K562 (cell line): ENCODE data around the gene SMIM13. TPM values are rescaled to one million over a fixed set of nuclear protein-coding genes. Genes with fewer than 3 reads are reported as not detected.

Experiments used
- ATAC-seq: fragments of 200-7000 bp; cut with Tn5 transposase; 3 replicates; pipeline ENCODE4 v1.9.1; 2020; ENCODE audit warnings: moderate library complexity
- BruUV-seq: library from RNA; stranded (reverse); fragments of 400-500 nt; replicated peaks from 2 replicates; lab custom pipeline; 2021; lab: Mats Ljungman, UMichigan
- CTCF ChIA-PET: fragments of 300-600 bp; formaldehyde crosslinking; extraction: SDS; loops from one replicate; lab custom pipeline; 2021; ENCODE audit warnings: low intra/inter-chr PET ratio; lab: Yijun Ruan, JAX
- POLR2A ChIA-PET: fragments of 300-600, 350-650 bp; sonication (Branson Sonifier 250); formaldehyde crosslinking; extraction: SDS; loops from one replicate; lab custom pipeline; 2021; ENCODE audit warnings: antibody characterized with exemption, inconsistent platforms; lab: Yijun Ruan, JAX
- DNase-seq, 4 experiments: peaks; one replicate each; pipeline versions ENCODE4 v3.0.0 to v3.0.0-alpha.2; 2011 to 2018; ENCODE audit warnings: low spot score in 3 of 4, mixed read lengths in 3 of 4; ENCODE audit errors: extremely low read depth in 1 of 4
- FAIRE-seq: peaks from 2 replicates; lab custom pipeline; 2011; peaks lifted over from hg19 to GRCh38; lab: Jason Lieb, UNC
- H2AFZ ChIP-seq: 2 replicates; pipeline ENCODE4 v1.6.0; 2011; ENCODE audit warnings: low read depth, low read length, control low read depth, inconsistent platforms
- H3K27ac ChIP-seq: fragments of 200-600 bp; 3 replicates; pipeline ENCODE4 v1.8.0; 2011; ENCODE audit warnings: low read depth, mild to moderate bottlenecking, control low read depth, inconsistent platforms, low read length, moderate library complexity, mixed read lengths; ENCODE audit errors: extremely low read depth
- H3K27me3 ChIP-seq, 2 experiments: fragments of 300-600 bp in 1 of 2; 2 replicates in 1 of 2; 3 replicates in 1 of 2; pipeline versions ENCODE4 v1.6.0 to v1.8.0; 2011; ENCODE audit warnings: inconsistent platforms in 2 of 2, low read length in 2 of 2, mild to moderate bottlenecking in 1 of 2, mixed read lengths in 1 of 2, moderate library complexity in 1 of 2; ENCODE audit not compliant: control insufficient read depth in 2 of 2, insufficient read depth in 2 of 2
- H3K36me3 ChIP-seq: fragments of 300-600 bp; 3 replicates; pipeline ENCODE4 v1.8.0; 2011; ENCODE audit warnings: mild to moderate bottlenecking, low read length, inconsistent platforms; ENCODE audit not compliant: control insufficient read depth, insufficient read depth
- H3K4me1 ChIP-seq, 2 experiments: fragments of 200-600 bp in 1 of 2; replicated peaks in 1 of 2; 2 replicates in 1 of 2; 3 replicates in 1 of 2; pipeline versions ENCODE4 v1.5.1 to v1.8.0; 2011; ENCODE audit warnings: inconsistent platforms in 2 of 2, low read length in 2 of 2, mild to moderate bottlenecking in 1 of 2, mixed read lengths in 1 of 2, moderate library complexity in 1 of 2; ENCODE audit not compliant: control insufficient read depth in 2 of 2, insufficient read depth in 2 of 2
- H3K4me2 ChIP-seq: 2 replicates; pipeline ENCODE4 v1.6.1; 2011; ENCODE audit warnings: low read length, control low read depth, inconsistent platforms, mixed read lengths; ENCODE audit not compliant: insufficient read depth
- H3K4me3 ChIP-seq: fragments of 200-600 bp; sonication (generic), shearing (Covaris generic); 2 replicates; pipeline ENCODE4 v1.5.1; 2016; ENCODE audit warnings: control low read depth, inconsistent platforms
- H3K79me2 ChIP-seq: fragments of 200-600 bp; 3 replicates; pipeline ENCODE4 v1.8.0; 2011; ENCODE audit warnings: low read length, inconsistent platforms; ENCODE audit not compliant: control insufficient read depth, insufficient read depth
- H3K9ac ChIP-seq, 2 experiments: 2 replicates each; pipeline versions ENCODE4 v1.6.0 to v1.6.1; 2011; ENCODE audit warnings: low read depth in 2 of 2, low read length in 2 of 2, control low read depth in 1 of 2, inconsistent platforms in 1 of 2, mild to moderate bottlenecking in 1 of 2, mixed read lengths in 1 of 2; ENCODE audit not compliant: insufficient read depth in 1 of 2
- H3K9me1 ChIP-seq: one replicate; pipeline ENCODE4 v1.6.0; 2011; ENCODE audit warnings: inconsistent platforms, mild to moderate bottlenecking, low read length, moderate library complexity; ENCODE audit not compliant: control insufficient read depth, insufficient read depth
- H3K9me3 ChIP-seq: replicated peaks from 2 replicates; pipeline ENCODE4 v1.5.1; 2011; ENCODE audit warnings: low read depth, low read length, inconsistent platforms; ENCODE audit not compliant: control insufficient read depth, insufficient read depth
- H4K20me1 ChIP-seq: replicated peaks from 2 replicates; pipeline ENCODE4 v1.6.1; 2011; ENCODE audit warnings: low read length, inconsistent platforms, mixed read lengths; ENCODE audit not compliant: control insufficient read depth, insufficient read depth
- BRF1 ChIP-seq: IDR thresholded peaks from 3 replicates; pipeline ENCODE4 v1.6.1; 2011; ENCODE audit warnings: borderline replicate concordance, mild to moderate bottlenecking; ENCODE audit not compliant: insufficient read length; ENCODE audit errors: extremely low read depth
- ETV1 ChIP-seq: fragments of 450-650 bp; conservative IDR thresholded peaks from 2 replicates; pipeline ENCODE4 v1.6.1; 2016; ENCODE audit warnings: missing genetic modification characterization, control low read depth, low read depth, missing compliant biosample characterization
- MEF2A ChIP-seq: IDR thresholded peaks from 2 replicates; pipeline ENCODE4 v1.6.1; 2011; ENCODE audit warnings: low read depth, mild to moderate bottlenecking, low read length, moderate library complexity; ENCODE audit not compliant: control insufficient read depth
- RB1 ChIP-seq: fragments of 450-650 bp; IDR thresholded peaks from 2 replicates; pipeline ENCODE4 v1.6.1; 2017; ENCODE audit warnings: low read depth, mild to moderate bottlenecking
- SIN3B ChIP-seq: fragments of 450-650 bp; IDR thresholded peaks from 2 replicates; pipeline ENCODE4 v1.6.1; 2017; ENCODE audit warnings: low read depth, mild to moderate bottlenecking, moderate library complexity
- SMC3 ChIP-seq: conservative IDR thresholded peaks from 2 replicates; pipeline ENCODE4 v1.6.1; 2011; ENCODE audit warnings: low read depth, low read length, improper control_type of control experiment; ENCODE audit not compliant: insufficient read depth
- TCF7 ChIP-seq: sonication (generic); IDR thresholded peaks from 2 replicates; pipeline ENCODE4 v1.6.1; 2016; ENCODE audit warnings: antibody characterized with exemption, borderline replicate concordance
- WGBS: fragments of 100-300 bp; shearing (Covaris generic); methylation state at CpG from one replicate; pipeline ENCODE4 v1.1.6; 2016; ENCODE audit warnings: low coverage, mixed read lengths; ENCODE audit not compliant: insufficient coverage; ENCODE audit errors: missing lambda C conversion rate; 5-methylcytosine and 5-hydroxymethylcytosine counted together
- in situ Hi-C: fragments of 300-500 bp; cut with MboI; formaldehyde crosslinking; loops from 4 replicates; pipeline ENCODE4 v1.15.0; 2018; ENCODE audit warnings: inconsistent platforms, mixed read lengths
- intact Hi-C: fragments of 100-400 bp; cut with micrococcal nuclease; formaldehyde crosslinking; loops from 2 replicates; pipeline ENCODE4 v1.14.2; 2022
- polyA plus RNA-seq, 8 experiments: library from polyadenylated mRNA; depleted of rRNA in 4 of 8; stranded (reverse) in 5 of 8; unstranded in 3 of 8; fragments of >200 nt; fragmentation: Nextera tagmentation in 2 of 8; fragmentation: Illumina TruSeq in 1 of 8; extraction: Ambion mirVana in 2 of 8; extraction: Trizol in 1 of 8; gene quantifications; 2 replicates each; pipeline versions ENCODE4 v1.2.1 to v1.2.3, GENCODE V29; 2011 to 2014; ENCODE audit warnings: inconsistent platforms in 1 of 8, missing spikeins in 1 of 8
- total RNA-seq, 7 experiments: library from RNA; depleted of rRNA in 6 of 7; stranded (reverse); fragments of >200 nt in 6 of 7; fragmentation: Illumina TruSeq in 2 of 7; extraction: Trizol in 2 of 7; gene quantifications; 2 replicates each; pipeline versions ENCODE4 v1.2.1 to v1.2.3, GENCODE V29; 2011 to 2021; ENCODE audit warnings: low replicate concordance in 1 of 7
- TF ChIP-seq, protein P1 (sequence below): fragments of 450-650 bp; formaldehyde crosslinking; IDR thresholded peaks from 2 replicates; pipeline ENCODE4 v1.4.0; 2020; ENCODE audit warnings: mild to moderate bottlenecking, moderate library complexity

Gene SMIM13
- total and polyA plus RNA-seq, 9 of the 15 experiments (the other 6 are each of a cell fraction or from before 2014, with no cell fraction given) = 5.5 to 24.8 (median 11.7) TPM

DNA sequence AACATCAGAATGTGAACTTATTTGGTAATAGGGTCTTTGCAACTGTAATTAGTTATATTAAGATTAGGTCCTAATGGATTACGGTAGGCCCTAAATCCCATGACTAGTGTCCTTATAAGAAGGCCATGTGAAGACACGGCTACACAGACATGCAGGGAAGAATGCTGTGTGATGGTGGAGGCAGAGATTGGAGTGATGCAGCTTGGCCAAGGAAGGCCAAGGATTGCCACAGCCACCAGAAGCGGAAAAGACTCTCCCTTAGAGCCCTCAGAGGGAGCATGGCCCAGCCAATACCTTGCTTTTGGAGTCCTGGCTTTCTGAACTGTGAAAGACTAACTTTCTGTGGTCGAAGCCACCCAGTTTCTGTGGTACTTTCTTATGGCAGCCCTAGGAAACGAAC is 9.7 kb upstream of the SMIM13 start:
- POLR2A ChIA-PET = no interaction called here
- no peak overlapping the region for H3K4me3 ChIP-seq
- H3K9me1 ChIP-seq = no peaks in the 10 kb centered on the region
- in situ Hi-C loops (no loop called here), intact Hi-C loops (no loop called here)
- no peaks in the 10 kb centered on the region for H4K20me1 ChIP-seq
- no peak for DNase-seq
- no peaks in the 10 kb centered on the region for H3K79me2 ChIP-seq
- H3K4me2 ChIP-seq = no peak overlapping the region
- no peak overlapping the region for H3K27ac ChIP-seq
- no TSS peak for BruUV-seq
- 26% methylated on average over 5 of the region's 5 CpGs for WGBS
- H3K9me3 ChIP-seq = no peaks in the 10 kb centered on the region
- CTCF ChIA-PET = no interaction called here
- no peak overlapping the region for H3K9ac ChIP-seq
- ATAC-seq = no peak; the same call in 2 of the 3 replicates
- no peaks in the 10 kb centered on the region for H3K36me3 ChIP-seq
- peak; percentile 59 for FAIRE-seq
- TF ChIP-seq MEF2A (no peak), RB1 (no peak), ETV1 (tag) (no peak), TCF7 (no peak), SIN3B (no peak), SMC3 (no peak), BRF1 (no peak)
- TF ChIP-seq, protein P1, sequence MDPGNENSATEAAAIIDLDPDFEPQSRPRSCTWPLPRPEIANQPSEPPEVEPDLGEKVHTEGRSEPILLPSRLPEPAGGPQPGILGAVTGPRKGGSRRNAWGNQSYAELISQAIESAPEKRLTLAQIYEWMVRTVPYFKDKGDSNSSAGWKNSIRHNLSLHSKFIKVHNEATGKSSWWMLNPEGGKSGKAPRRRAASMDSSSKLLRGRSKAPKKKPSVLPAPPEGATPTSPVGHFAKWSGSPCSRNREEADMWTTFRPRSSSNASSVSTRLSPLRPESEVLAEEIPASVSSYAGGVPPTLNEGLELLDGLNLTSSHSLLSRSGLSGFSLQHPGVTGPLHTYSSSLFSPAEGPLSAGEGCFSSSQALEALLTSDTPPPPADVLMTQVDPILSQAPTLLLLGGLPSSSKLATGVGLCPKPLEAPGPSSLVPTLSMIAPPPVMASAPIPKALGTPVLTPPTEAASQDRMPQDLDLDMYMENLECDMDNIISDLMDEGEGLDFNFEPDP (CRISPR knock-in tag) = no peak
- no peak overlapping the region for H2AFZ ChIP-seq
- no peaks in the 10 kb centered on the region for H3K4me1 ChIP-seq
- no peaks in the 10 kb centered on the region for H3K27me3 ChIP-seq
